GM18505 (cell line): ENCODE results near the gene SCAMP3.
A peak's percentile ranks its signal among the peaks of the same experiment; 100 is the strongest.
"Not testable (repeated sequence)": the region's sequence is repeated elsewhere in the genome, so short reads cannot be mapped to it uniquely, and the experiment has no call there.

Source experiments
- ATAC-seq: cut with Tn5 transposase; IDR thresholded peaks from one replicate; pipeline ENCODE4 v1.9.1; 2021; ENCODE audit not compliant: unreplicated experiment
- POLR2A ChIP-seq: IDR thresholded peaks from 4 replicates; pipeline ENCODE4 v1.6.1; 2011; ENCODE audit warnings: borderline replicate concordance; ENCODE audit not compliant: insufficient read depth, insufficient read length; ENCODE audit errors: extremely low read depth

SCAMP3 gene

GRCh38 chr1:155256058-155256852, 5.9 kb downstream of the SCAMP3 start:
- ATAC-seq, result no peak

GRCh38 chr1:155255243-155256007, 6.7 kb downstream of the SCAMP3 start, which contains the start of gene ENTREP3:
Gene ENTREP3, minus strand, starts transcription at chr1:155255483. Its CDS starts 606 bp downstream, at chr1:155254877.
- TF ChIP-seq POLR2A, result peak; percentile 74
- peak; percentile 48 for ATAC-seq

More at GRCh38 chr1:155256058-155256852, 5.9 kb downstream of the SCAMP3 start:
- no peak for TF ChIP-seq POLR2A

- no peak for TF ChIP-seq POLR2A
- ATAC-seq, result no peak
Measured at GRCh38 chr1:155254714-155255242, 7.4 kb downstream of the SCAMP3 start.

- no peak for TF ChIP-seq POLR2A
- ATAC-seq, result no peak
Measured at GRCh38 chr1:155254228-155254713, 7.9 kb downstream of the SCAMP3 start.

GRCh38 chr1:155253797-155254196, 8.4 kb downstream of the SCAMP3 start:
- ATAC-seq, result no peak
- TF ChIP-seq POLR2A, result no peak

- TF ChIP-seq POLR2A, result no peak
- ATAC-seq, result no peak
Measured at GRCh38 chr1:155253208-155253607, 9.0 kb downstream of the SCAMP3 start.

GRCh38 chr1:155251566-155251965, 10.6 kb downstream of the SCAMP3 start:
- no peak for TF ChIP-seq POLR2A

GRCh38 chr1:155250633-155251449, 11.3 kb downstream of the SCAMP3 start:
- ATAC-seq, result peak; percentile 74
- TF ChIP-seq POLR2A, result peak; percentile 47

More at GRCh38 chr1:155251566-155251965, 10.6 kb downstream of the SCAMP3 start:
- ATAC-seq, result no peak

- peak; percentile 22 for ATAC-seq
- TF ChIP-seq POLR2A, result no peak
Measured at GRCh38 chr1:155250246-155250632, 11.9 kb downstream of the SCAMP3 start.

- no peak for ATAC-seq
- no peak for TF ChIP-seq POLR2A
Measured at GRCh38 chr1:155247667-155248553, 14.2 kb downstream of the SCAMP3 start.

GRCh38 chr1:155246796-155247195, 15.4 kb downstream of the SCAMP3 start:
- not testable (repeated sequence) for ATAC-seq

- ATAC-seq, result no peak
- no peak for TF ChIP-seq POLR2A
Measured at GRCh38 chr1:155245163-155245524, 17.0 kb downstream of the SCAMP3 start.

GRCh38 chr1:155244368-155245162, 17.6 kb downstream of the SCAMP3 start:
- TF ChIP-seq POLR2A, result peak; percentile 96
- peak; percentile 82 for ATAC-seq
